ENCODE results near the gene TMEM63B.
"Not testable (repeated sequence)": the region's sequence is repeated elsewhere in the genome, so short reads cannot be mapped to it uniquely, and the experiment has no call there.

TMEM63B gene

GRCh38 chr6:44185953-44186634, 58.7 kb downstream of the TMEM63B start:
- peaks cover 6% of the 10 kb centered on the region for H3K4me1 ChIP-seq (ENCODE audit: control insufficient read depth, insufficient read depth, low read length)
- H3K9me3 ChIP-seq (ENCODE audit: control insufficient read depth, insufficient read depth, low read length) = no peaks in the 10 kb centered on the region
- peak overlapping the region; percentile 35 for H3K27ac ChIP-seq (ENCODE audit: low read depth, low read length)
- H3K36me3 ChIP-seq (ENCODE audit: control insufficient read depth, insufficient read depth, low read length) = no peaks in the 10 kb centered on the region
- H3K27me3 ChIP-seq (ENCODE audit: control insufficient read depth, insufficient read depth, low read length) = no peaks in the 10 kb centered on the region
- no peak overlapping the region for H3K4me3 ChIP-seq (ENCODE audit: low read depth, low read length)
- H3K9ac ChIP-seq (ENCODE audit: low read depth, low read length) = peak overlapping the region; percentile 10; the same call in 1 of the 2 replicates

- Histone ChIP-seq H3K4me1 (ENCODE audit: control insufficient read depth, insufficient read depth, low read length) (peaks cover 6% of the 10 kb centered on the region), H3K27me3 (ENCODE audit: control insufficient read depth, insufficient read depth, low read length) (no peaks in the 10 kb centered on the region), H3K27ac (ENCODE audit: low read depth, low read length) (peak overlapping the region; percentile 35), H3K36me3 (ENCODE audit: control insufficient read depth, insufficient read depth, low read length) (no peaks in the 10 kb centered on the region), H3K4me3 (ENCODE audit: low read depth, low read length) (no peak overlapping the region), H3K9ac (ENCODE audit: low read depth, low read length) (no peak overlapping the region), H3K9me3 (ENCODE audit: control insufficient read depth, insufficient read depth, low read length) (no peaks in the 10 kb centered on the region)
These were observed 59.3 kb downstream of the TMEM63B start for GRCh38 chr6:44186635-44187025.

- Histone ChIP-seq H3K4me3 (ENCODE audit: low read depth, low read length) (no peak overlapping the region), H3K27ac (ENCODE audit: low read depth, low read length) (no peak overlapping the region), H3K4me1 (ENCODE audit: control insufficient read depth, insufficient read depth, low read length) (peaks cover 13% of the 10 kb centered on the region), H3K9me3 (ENCODE audit: control insufficient read depth, insufficient read depth, low read length) (no peaks in the 10 kb centered on the region), H3K9ac (ENCODE audit: low read depth, low read length) (no peak overlapping the region), H3K36me3 (ENCODE audit: control insufficient read depth, insufficient read depth, low read length) (no peaks in the 10 kb centered on the region), H3K27me3 (ENCODE audit: control insufficient read depth, insufficient read depth, low read length) (no peaks in the 10 kb centered on the region)
These were observed 61.5 kb downstream of the TMEM63B start for GRCh38 chr6:44188819-44189218.

GRCh38 chr6:44189257-44189656, 61.9 kb downstream of the TMEM63B start:
- no peaks in the 10 kb centered on the region for H3K36me3 ChIP-seq (ENCODE audit: control insufficient read depth, insufficient read depth, low read length)
- no peaks in the 10 kb centered on the region for H3K27me3 ChIP-seq (ENCODE audit: control insufficient read depth, insufficient read depth, low read length)
- no peaks in the 10 kb centered on the region for H3K9me3 ChIP-seq (ENCODE audit: control insufficient read depth, insufficient read depth, low read length)
- no peak overlapping the region for H3K9ac ChIP-seq (ENCODE audit: low read depth, low read length)
- peaks cover 13% of the 10 kb centered on the region for H3K4me1 ChIP-seq (ENCODE audit: control insufficient read depth, insufficient read depth, low read length)
- no peak overlapping the region for H3K4me3 ChIP-seq (ENCODE audit: low read depth, low read length)
- H3K27ac ChIP-seq (ENCODE audit: low read depth, low read length) = no peak overlapping the region

- H3K27ac ChIP-seq (ENCODE audit: low read depth, low read length) = no peak overlapping the region
- H3K4me1 ChIP-seq (ENCODE audit: control insufficient read depth, insufficient read depth, low read length) = peaks cover 13% of the 10 kb centered on the region
- no peaks in the 10 kb centered on the region for H3K9me3 ChIP-seq (ENCODE audit: control insufficient read depth, insufficient read depth, low read length)
- no peak overlapping the region for H3K4me3 ChIP-seq (ENCODE audit: low read depth, low read length)
- H3K9ac ChIP-seq (ENCODE audit: low read depth, low read length) = no peak overlapping the region
- H3K27me3 ChIP-seq (ENCODE audit: control insufficient read depth, insufficient read depth, low read length) = no peaks in the 10 kb centered on the region
- no peaks in the 10 kb centered on the region for H3K36me3 ChIP-seq (ENCODE audit: control insufficient read depth, insufficient read depth, low read length)
These were observed 63.4 kb downstream of the TMEM63B start for GRCh38 chr6:44190715-44191114.

GRCh38 chr6:44192428-44193041, 65.2 kb downstream of the TMEM63B start:
- Histone ChIP-seq H3K27me3 (ENCODE audit: control insufficient read depth, insufficient read depth, low read length) (no peaks in the 10 kb centered on the region), H3K36me3 (ENCODE audit: control insufficient read depth, insufficient read depth, low read length) (no peaks in the 10 kb centered on the region), H3K4me3 (ENCODE audit: low read depth, low read length) (no peak overlapping the region), H3K4me1 (ENCODE audit: control insufficient read depth, insufficient read depth, low read length) (peaks cover 8% of the 10 kb centered on the region), H3K9me3 (ENCODE audit: control insufficient read depth, insufficient read depth, low read length) (no peaks in the 10 kb centered on the region), H3K27ac (ENCODE audit: low read depth, low read length) (no peak overlapping the region), H3K9ac (ENCODE audit: low read depth, low read length) (no peak overlapping the region)

GRCh38 chr6:44193307-44193910, 66.1 kb downstream of the TMEM63B start:
- Histone ChIP-seq H3K9me3 (ENCODE audit: control insufficient read depth, insufficient read depth, low read length) (no peaks in the 10 kb centered on the region), H3K9ac (ENCODE audit: low read depth, low read length) (no peak overlapping the region), H3K36me3 (ENCODE audit: control insufficient read depth, insufficient read depth, low read length) (no peaks in the 10 kb centered on the region), H3K4me1 (ENCODE audit: control insufficient read depth, insufficient read depth, low read length) (peaks cover 8% of the 10 kb centered on the region), H3K4me3 (ENCODE audit: low read depth, low read length) (no peak overlapping the region), H3K27ac (ENCODE audit: low read depth, low read length) (no peak overlapping the region), H3K27me3 (ENCODE audit: control insufficient read depth, insufficient read depth, low read length) (no peaks in the 10 kb centered on the region)

- Histone ChIP-seq H3K4me3 (ENCODE audit: low read depth, low read length) (no peak overlapping the region), H3K9ac (ENCODE audit: low read depth, low read length) (no peak overlapping the region), H3K36me3 (ENCODE audit: control insufficient read depth, insufficient read depth, low read length) (no peaks in the 10 kb centered on the region), H3K4me1 (ENCODE audit: control insufficient read depth, insufficient read depth, low read length) (peaks cover 8% of the 10 kb centered on the region), H3K27ac (ENCODE audit: low read depth, low read length) (no peak overlapping the region), H3K9me3 (ENCODE audit: control insufficient read depth, insufficient read depth, low read length) (no peaks in the 10 kb centered on the region), H3K27me3 (ENCODE audit: control insufficient read depth, insufficient read depth, low read length) (no peaks in the 10 kb centered on the region)
These were observed 67.0 kb downstream of the TMEM63B start for GRCh38 chr6:44194326-44194725.

- not testable (repeated sequence) for H3K9me3 ChIP-seq (ENCODE audit: control insufficient read depth, insufficient read depth, low read length); H3K27me3 ChIP-seq (ENCODE audit: control insufficient read depth, insufficient read depth, low read length); H3K27ac ChIP-seq (ENCODE audit: low read depth, low read length); H3K4me3 ChIP-seq (ENCODE audit: low read depth, low read length); H3K9ac ChIP-seq (ENCODE audit: low read depth, low read length); H3K36me3 ChIP-seq (ENCODE audit: control insufficient read depth, insufficient read depth, low read length)
- H3K4me1 ChIP-seq (ENCODE audit: control insufficient read depth, insufficient read depth, low read length) = peaks cover 11% of the 10 kb centered on the region
These were observed 69.0 kb downstream of the TMEM63B start for GRCh38 chr6:44196351-44196750.

GRCh38 chr6:44198684-44199083, 71.3 kb downstream of the TMEM63B start:
- H3K4me3 ChIP-seq (ENCODE audit: low read depth, low read length) = no peak overlapping the region
- H3K27me3 ChIP-seq (ENCODE audit: control insufficient read depth, insufficient read depth, low read length) = no peaks in the 10 kb centered on the region
- H3K4me1 ChIP-seq (ENCODE audit: control insufficient read depth, insufficient read depth, low read length) = peaks cover 25% of the 10 kb centered on the region
- H3K9me3 ChIP-seq (ENCODE audit: control insufficient read depth, insufficient read depth, low read length) = no peaks in the 10 kb centered on the region
- H3K9ac ChIP-seq (ENCODE audit: low read depth, low read length) = no peak overlapping the region
- H3K36me3 ChIP-seq (ENCODE audit: control insufficient read depth, insufficient read depth, low read length) = no peaks in the 10 kb centered on the region
- H3K27ac ChIP-seq (ENCODE audit: low read depth, low read length) = no peak overlapping the region

GRCh38 chr6:44199883-44200282, 72.5 kb downstream of the TMEM63B start:
- no peak overlapping the region for H3K4me3 ChIP-seq (ENCODE audit: low read depth, low read length)
- H3K27ac ChIP-seq (ENCODE audit: low read depth, low read length) = no peak overlapping the region
- peaks cover 26% of the 10 kb centered on the region for H3K4me1 ChIP-seq (ENCODE audit: control insufficient read depth, insufficient read depth, low read length)
- no peaks in the 10 kb centered on the region for H3K36me3 ChIP-seq (ENCODE audit: control insufficient read depth, insufficient read depth, low read length)
- H3K27me3 ChIP-seq (ENCODE audit: control insufficient read depth, insufficient read depth, low read length) = no peaks in the 10 kb centered on the region
- no peak overlapping the region for H3K9ac ChIP-seq (ENCODE audit: low read depth, low read length)
- no peaks in the 10 kb centered on the region for H3K9me3 ChIP-seq (ENCODE audit: control insufficient read depth, insufficient read depth, low read length)
